AG04450 (cell line): ENCODE measurements around the gene TDRD10. TPM values are rescaled to one million over a fixed set of nuclear protein-coding genes. Genes with fewer than 3 reads are reported as not detected.

Experiments used
- CTCF ChIA-PET: fragments of 300-600, 350-600 bp; formaldehyde crosslinking; extraction: SDS; loops from one replicate; lab custom pipeline; 2022; ENCODE audit warnings: antibody characterized with exemption, inconsistent platforms; lab: Charles Lee
- POLR2A ChIA-PET: fragments of 350-600 bp; formaldehyde crosslinking; extraction: SDS; loops from one replicate; lab custom pipeline; 2021; ENCODE audit warnings: antibody characterized with exemption, inconsistent platforms; lab: Yijun Ruan, JAX
- DNase-seq: peaks from one replicate; pipeline ENCODE4 v3.0.0-alpha.2; 2011; ENCODE audit warnings: low read depth, low spot score
- H3K27ac ChIP-seq: one replicate; pipeline ENCODE4 v1.5.1; 2012; ENCODE audit warnings: low read depth, low read length, control low read depth
- H3K27me3 ChIP-seq: one replicate; pipeline ENCODE4 v1.6.0; 2012; ENCODE audit warnings: low read length; ENCODE audit not compliant: control insufficient read depth, insufficient read depth
- H3K4me3 ChIP-seq: 2 replicates; pipeline ENCODE4 v1.5.1; 2011; ENCODE audit warnings: mild to moderate bottlenecking, low read depth, low read length, control low read depth
- H3K9me3 ChIP-seq: 2 replicates; pipeline ENCODE4 v1.5.1; 2012; ENCODE audit warnings: low read length; ENCODE audit not compliant: control insufficient read depth, insufficient read depth
- CTCF ChIP-seq: IDR thresholded peaks from 2 replicates; pipeline ENCODE4 v1.5.1; 2011; ENCODE audit warnings: low read depth, low read length, control low read depth, inconsistent platforms
- polyA plus RNA-seq: library from polyadenylated mRNA; depleted of rRNA; stranded (reverse); fragments of >200 nt; gene quantifications from 2 replicates; pipeline ENCODE4 v1.2.3, GENCODE V29; 2011

Gene TDRD10
- polyA plus RNA-seq, 1 experiment = not detected

- POLR2A ChIA-PET = no interaction called here
- no peak for DNase-seq
- no peak overlapping the region for H3K27ac ChIP-seq
- no peak for TF ChIP-seq CTCF
- H3K9me3 ChIP-seq = peaks cover 13% of the 10 kb centered on the region
- H3K27me3 ChIP-seq = peaks cover 70% of the 10 kb centered on the region
- no peak overlapping the region for H3K4me3 ChIP-seq
- CTCF ChIA-PET = no interaction called here
Measured at GRCh38 chr1:154502744-154503115, 711 bp downstream of the TDRD10 start.

DNA sequence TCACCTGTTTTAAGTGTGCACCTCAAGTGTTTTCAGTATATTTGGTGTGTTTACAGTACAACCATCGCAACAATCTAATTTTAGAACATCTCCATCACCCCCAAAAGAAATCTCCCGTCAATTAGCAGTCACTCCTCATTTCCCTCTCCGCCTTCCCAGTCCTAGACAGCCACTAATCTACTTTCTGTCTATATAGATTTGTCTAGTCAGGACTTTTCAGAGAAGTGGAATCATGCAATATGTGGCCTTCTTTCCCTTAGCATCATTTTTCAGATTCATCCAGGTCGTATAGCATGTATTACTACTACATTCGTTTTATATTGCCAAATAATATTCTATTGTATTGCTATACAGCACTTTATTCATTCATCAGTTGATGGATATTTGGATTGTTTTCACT lies 1.9 kb downstream of the TDRD10 start:
- Histone ChIP-seq H3K27me3 (peaks cover 73% of the 10 kb centered on the region), H3K4me3 (no peak overlapping the region), H3K27ac (no peak overlapping the region), H3K9me3 (peaks cover 13% of the 10 kb centered on the region)
- ChIA-PET POLR2A (no interaction called here), CTCF (no interaction called here)
- no peak for DNase-seq
- no peak for TF ChIP-seq CTCF

DNA sequence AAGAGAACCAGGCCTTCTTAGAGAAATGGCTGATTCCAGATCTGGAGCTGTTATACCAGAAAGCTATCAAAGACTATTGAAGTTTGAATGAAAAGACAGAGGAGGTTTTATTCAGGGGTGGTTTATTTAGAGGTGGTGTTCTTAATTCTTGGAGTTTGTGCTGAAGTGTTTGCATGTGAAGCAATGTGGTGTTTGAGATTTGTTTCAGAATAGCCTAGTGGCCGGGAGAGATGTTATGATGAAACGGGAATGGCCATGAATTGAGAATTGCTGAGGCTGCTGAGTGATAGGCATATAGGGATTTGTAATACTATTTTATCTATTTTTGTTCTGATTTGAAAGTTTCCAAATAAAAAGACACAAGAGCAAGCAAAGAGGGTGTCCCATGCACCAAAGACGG lies 10.7 kb downstream of the TDRD10 start:
- ChIA-PET CTCF (no interaction called here), POLR2A (no interaction called here)
- H3K4me3 ChIP-seq = no peak overlapping the region
- H3K27ac ChIP-seq = no peak overlapping the region
- TF ChIP-seq CTCF = no peak
- H3K27me3 ChIP-seq = peaks cover 47% of the 10 kb centered on the region
- DNase-seq = no peak
- no peaks in the 10 kb centered on the region for H3K9me3 ChIP-seq

DNA sequence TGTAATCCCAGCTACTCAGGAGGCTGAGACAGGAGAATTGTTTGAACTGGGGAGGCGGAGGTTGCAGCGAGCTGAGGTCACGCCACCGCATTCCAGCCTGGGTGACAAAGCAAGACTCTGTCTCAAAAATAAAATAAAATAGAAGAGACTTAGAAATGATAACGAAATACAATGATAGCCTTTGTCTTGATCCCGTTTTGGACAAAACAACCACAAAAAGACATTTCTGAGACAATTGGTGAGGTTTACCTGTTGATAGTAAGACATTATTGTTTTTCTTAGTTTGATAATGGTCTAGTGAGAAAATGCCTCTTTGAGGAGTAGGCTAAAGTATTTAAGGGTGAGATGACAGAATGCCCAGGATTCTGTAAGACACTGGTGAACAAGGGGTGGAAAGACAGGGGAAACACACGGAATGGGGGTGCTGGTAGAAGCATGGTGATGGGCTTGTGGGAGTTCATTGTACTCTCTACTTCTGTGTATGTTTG lies 12.1 kb downstream of the TDRD10 start:
- Histone ChIP-seq H3K9me3 (no peaks in the 10 kb centered on the region), H3K4me3 (no peak overlapping the region), H3K27ac (no peak overlapping the region), H3K27me3 (peaks cover 44% of the 10 kb centered on the region)
- no peak for DNase-seq
- CTCF ChIA-PET = no interaction called here
- POLR2A ChIA-PET = no interaction called here
- no peak for TF ChIP-seq CTCF

GRCh38 chr1:154517661-154518060 lies 15.6 kb downstream of the TDRD10 start:
- CTCF ChIA-PET = interaction anchor here (0.7 kb wide), 1 partner anchor 29 kb away, joined by 5 read pairs; no protein-coding TSS in a partner anchor
- Histone ChIP-seq H3K27ac (no peak overlapping the region), H3K9me3 (no peaks in the 10 kb centered on the region), H3K27me3 (peaks cover 65% of the 10 kb centered on the region), H3K4me3 (no peak overlapping the region)
- POLR2A ChIA-PET = no interaction called here
- no peak for DNase-seq
- TF ChIP-seq CTCF = no peak
